Measurements from ENCODE around the gene CHST13. TPM values are rescaled to one million over a fixed set of nuclear protein-coding genes. Genes with fewer than 3 reads are reported as not detected.

Gene CHST13
- total RNA-seq, 1 experiment from 2014 or later = not detected

- no peak for DNase-seq (ENCODE audit: low read depth)
These were observed 35.8 kb upstream of the CHST13 start for GRCh38 chr3:126488185-126488584.

DNA sequence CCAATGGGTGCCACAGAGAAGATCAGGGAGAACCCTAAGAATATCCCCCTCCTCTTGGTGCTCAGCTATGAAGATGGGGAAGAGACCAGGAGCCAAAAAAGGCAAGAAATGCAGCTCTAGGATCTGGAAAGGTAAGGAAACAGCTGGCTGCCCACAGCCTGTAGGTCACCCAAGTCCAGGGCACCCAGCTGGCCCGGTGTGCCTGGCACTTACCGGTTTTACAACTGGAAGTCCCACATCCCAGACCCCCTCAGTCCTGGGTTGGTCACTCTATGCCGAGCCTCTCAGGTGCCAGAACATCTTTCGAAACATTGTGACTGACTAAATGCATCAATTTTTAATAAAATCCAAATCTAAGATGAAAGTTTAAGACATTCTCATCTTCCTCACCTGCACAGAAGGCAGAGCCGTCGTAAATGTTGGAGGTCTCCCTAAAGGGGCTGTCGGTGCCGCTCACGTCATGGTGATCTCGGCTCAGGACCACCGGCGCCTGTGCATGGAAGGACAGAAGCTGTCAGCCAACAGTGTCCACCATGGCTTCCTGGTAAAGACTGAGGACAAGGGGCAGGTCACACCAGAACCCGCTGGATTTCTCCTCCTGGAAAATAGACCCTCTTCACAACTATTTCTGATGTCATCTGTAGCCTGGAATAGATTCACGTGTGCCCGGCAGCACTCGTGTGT, 34.9 kb upstream of the CHST13 start:
- DNase-seq (ENCODE audit: low read depth) = no peak

GRCh38 chr3:126490619-126491018, 33.3 kb upstream of the CHST13 start:
- no peak for DNase-seq (ENCODE audit: low read depth)

DNA sequence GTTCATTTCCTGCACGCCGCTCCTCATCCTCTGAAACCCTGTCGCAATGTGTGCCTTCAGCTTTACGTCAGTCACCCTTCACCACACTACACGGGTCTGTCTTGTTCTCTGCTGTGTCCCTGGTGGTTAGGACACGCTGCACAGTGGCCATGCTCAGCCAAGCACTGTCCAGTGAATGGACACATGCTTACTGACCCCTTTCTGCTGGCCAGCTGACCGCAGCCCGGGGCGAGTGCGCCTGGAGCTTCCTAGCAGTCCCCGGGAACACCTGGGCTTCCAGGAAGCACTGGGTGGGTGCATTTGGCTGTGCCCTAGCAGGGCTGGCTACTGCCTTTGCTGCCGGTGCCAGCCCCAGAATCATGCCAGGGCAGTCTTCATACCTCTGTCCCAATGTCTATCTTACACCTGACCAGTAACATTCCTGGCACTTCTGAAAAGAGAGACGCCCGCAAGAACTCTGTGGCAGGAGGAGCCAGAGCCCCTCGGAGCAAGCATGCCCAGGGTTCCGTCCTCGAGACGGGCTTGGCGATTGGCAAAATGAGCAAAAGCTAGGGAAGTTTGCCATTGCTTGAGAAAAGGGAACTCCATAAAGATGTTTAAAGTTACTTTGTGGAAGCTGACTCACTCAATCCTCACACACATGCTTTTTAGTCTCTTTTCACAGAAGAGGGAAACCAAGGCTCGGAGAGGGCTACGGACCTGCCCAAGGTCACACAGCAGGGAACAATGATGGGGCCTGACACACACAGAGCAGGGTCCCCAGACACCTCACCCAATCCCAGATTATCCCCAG, 32.5 kb upstream of the CHST13 start:
- no peak for DNase-seq (ENCODE audit: low read depth)

GRCh38 chr3:126493051-126493450, 30.9 kb upstream of the CHST13 start:
- DNase-seq (ENCODE audit: low read depth) = no peak

DNA sequence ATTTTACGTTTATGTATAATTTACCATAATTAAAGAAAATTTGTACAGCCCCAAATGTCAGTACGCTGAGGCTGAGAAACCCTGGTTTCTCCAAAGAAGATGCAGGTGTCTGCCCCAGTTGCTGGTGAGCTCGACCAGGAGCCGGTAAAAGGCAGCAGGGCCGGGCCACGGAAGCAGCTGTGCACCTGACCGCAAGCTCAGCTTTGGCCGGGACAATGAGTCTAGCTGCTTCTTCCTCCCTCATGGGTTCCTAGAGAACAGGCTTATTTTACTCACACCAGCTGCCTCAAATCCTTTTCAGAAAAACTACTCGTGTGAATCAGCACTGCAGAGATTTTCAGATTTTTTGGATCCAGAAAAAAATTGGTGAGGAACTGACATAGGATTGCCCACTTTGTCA, 30.2 kb upstream of the CHST13 start:
- no peak for DNase-seq (ENCODE audit: low read depth)

- peak; percentile 53 for DNase-seq (ENCODE audit: low read depth)
These were observed 29.6 kb upstream of the CHST13 start for GRCh38 chr3:126494204-126494969.

DNA sequence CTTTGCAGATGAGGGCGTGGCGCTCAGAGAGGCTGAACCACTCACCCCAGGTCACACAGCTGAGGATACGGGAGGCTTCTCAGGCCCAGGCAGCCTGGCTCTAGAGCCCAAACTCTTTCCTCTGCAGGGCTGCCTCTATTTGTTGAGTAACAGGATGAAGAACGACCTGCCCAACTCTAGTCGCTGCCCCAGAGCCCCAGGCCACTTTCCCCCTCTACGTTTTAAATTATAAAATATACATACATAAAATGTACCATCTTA, 29.1 kb upstream of the CHST13 start:
- DNase-seq (ENCODE audit: low read depth) = no peak

- DNase-seq (ENCODE audit: low read depth) = no peak
These were observed 28.2 kb upstream of the CHST13 start for GRCh38 chr3:126495786-126496185.

GRCh38 chr3:126496894-126497850, 26.8 kb upstream of the CHST13 start:
- no peak for DNase-seq (ENCODE audit: low read depth)

- DNase-seq (ENCODE audit: low read depth) = no peak
These were observed 26.0 kb upstream of the CHST13 start for GRCh38 chr3:126497956-126498355.

DNA sequence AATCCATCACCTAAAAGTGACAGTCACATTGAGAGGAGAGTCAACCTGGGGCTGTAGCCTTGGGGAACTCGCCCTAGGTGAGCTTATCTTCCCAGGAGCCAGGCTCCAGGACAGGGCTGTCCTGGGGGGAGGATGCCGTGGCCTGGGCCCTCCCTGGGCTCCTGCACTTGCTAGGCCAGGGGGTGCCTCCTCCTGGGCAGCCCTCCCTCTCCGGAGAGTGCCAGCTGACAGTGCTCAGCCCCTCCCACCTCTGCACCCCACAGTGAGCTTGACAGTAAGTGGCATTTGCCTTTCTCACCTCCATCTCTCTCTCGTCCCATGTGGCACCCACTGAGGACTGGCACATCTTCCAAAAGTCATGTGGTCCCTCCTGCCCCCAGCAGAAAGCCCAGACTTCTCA, 25.5 kb upstream of the CHST13 start:
- no peak for DNase-seq (ENCODE audit: low read depth)

DNA sequence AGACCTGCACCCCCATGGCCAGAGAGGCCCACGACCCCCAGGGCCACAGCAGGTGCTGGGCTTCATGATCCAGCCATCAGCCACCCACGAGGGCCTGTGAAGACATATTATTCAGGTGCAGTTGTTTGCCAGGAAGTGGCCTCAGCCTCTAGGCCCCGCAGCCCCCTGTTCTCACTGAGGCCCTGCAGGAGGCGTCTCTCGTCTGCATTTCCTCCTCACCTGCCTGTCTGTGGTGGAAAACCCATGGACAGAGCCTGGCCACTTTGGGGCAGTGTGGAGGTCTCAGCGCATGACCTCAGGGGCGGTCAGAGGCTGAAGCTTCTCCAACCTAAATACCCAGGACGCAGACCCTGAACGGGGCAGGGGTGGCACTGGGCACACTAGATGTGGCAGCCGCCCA, 25.0 kb upstream of the CHST13 start:
- no peak for DNase-seq (ENCODE audit: low read depth)

DNA sequence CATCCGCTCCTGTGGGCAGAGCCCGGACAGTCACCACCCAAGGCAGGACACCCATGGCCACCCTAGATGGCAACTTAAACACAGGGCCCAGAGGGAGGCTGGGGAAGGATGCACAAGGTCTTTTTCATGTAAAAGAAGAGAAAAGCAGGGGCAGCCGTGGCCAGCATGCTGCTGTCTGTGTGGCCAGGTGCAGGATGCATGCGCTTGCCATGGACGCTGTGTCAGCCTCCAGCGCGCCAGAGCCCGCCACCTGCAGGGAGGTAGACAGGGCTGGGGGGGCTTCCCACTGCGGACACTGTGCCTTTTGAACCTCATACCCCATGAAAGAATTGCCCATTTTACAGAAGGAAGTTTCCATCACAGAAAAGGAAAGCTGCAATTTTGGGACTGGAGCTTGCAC, 24.6 kb upstream of the CHST13 start:
- no peak for DNase-seq (ENCODE audit: low read depth)

DNA sequence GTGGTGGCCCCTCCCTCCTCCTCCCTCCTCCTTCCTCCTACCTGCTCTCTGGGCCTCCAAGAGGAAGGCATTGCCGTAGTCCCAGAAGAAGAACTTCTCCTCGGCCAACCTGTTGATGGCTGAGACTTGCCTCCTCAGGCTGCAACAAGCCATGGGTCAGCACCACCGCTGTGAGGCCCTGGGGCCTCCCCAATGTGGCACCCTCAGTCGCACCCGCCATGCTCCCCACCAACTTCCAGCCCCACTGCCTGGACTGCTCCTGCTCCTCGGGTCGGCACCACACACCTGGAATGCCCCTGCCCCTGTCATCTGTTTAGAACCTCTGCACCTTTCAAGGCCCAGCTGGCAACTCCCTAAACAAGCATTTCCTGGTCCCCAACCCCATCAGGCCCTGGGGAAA, 23.9 kb upstream of the CHST13 start:
- DNase-seq (ENCODE audit: low read depth) = no peak

- DNase-seq (ENCODE audit: low read depth) = no peak
These were observed 22.9 kb upstream of the CHST13 start for GRCh38 chr3:126501054-126501453.

DNA sequence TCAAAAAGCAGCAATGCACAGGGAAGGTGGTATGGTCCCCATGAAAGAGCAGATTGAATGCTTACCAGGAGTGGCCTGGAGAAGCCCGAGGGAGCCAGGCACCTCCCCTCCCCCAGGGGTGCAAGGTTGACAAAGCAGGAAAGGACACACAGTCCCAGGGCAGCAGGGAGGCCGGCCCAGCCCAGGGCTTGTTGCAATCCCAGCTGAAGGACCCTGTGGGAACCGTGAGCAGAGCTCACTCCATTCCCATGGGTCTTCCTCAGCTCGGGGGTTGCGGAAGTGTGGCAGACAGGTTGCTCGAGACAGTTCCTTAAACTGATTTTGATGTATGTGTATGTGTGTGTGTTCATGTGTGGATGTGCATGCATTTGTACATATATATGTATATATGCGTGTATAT, 22.2 kb upstream of the CHST13 start:
- DNase-seq (ENCODE audit: low read depth) = no peak

DNA sequence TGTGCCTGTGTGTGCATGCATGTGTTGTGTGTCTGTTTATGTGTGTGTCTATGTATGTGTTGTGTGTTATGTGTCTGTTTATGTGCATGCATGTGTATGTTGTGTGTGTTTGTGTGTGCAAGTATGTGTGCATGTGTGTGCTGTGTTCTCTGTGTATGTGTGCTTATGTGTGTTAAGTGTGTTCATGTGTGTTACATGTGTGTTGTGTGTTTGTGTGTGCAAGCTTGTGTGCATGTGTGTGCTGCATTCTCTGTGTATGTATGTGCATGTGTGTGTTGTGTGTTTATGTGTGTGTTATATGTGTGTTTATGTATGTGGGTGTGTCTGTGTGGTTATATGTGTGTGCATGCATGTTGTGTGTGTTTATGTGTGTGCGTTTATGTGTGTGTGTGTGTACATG, 21.3 kb upstream of the CHST13 start:
- no peak for DNase-seq (ENCODE audit: low read depth)

DNA sequence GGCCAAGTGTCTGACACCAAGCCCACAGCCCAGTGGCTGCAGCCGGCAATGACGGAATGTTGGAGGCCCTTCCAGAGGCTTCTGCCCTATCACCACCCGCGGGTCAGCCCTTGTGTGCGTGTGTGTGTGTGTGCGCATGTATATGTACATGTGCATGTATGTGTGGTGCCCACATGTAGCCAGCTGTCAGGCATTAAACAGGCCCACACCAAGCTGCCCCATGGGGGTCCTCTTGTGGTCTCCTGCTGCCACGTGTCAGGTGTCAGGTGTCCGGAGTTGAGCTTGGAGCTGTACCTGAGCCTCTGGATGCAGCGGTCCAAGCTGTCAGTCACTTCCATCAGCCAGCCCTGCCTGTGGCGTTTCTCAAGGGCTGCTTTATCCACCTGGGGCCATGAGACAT, 20.3 kb upstream of the CHST13 start:
- DNase-seq (ENCODE audit: low read depth) = no peak

- DNase-seq (ENCODE audit: low read depth) = no peak
These were observed 16.1 kb upstream of the CHST13 start for GRCh38 chr3:126507886-126508285.

- peak; percentile 55 for DNase-seq (ENCODE audit: low read depth)
These were observed 15.4 kb upstream of the CHST13 start for GRCh38 chr3:126508564-126508964.
